HG02759 (cell line): ENCODE results near the gene DGAT2.

Experiments
- ATAC-seq: cut with Tn5 transposase; IDR thresholded peaks from one replicate; pipeline ENCODE4 v1.9.1; 2021; ENCODE audit warnings: mild to moderate bottlenecking, moderate library complexity; ENCODE audit not compliant: unreplicated experiment

DGAT2 gene

DNA sequence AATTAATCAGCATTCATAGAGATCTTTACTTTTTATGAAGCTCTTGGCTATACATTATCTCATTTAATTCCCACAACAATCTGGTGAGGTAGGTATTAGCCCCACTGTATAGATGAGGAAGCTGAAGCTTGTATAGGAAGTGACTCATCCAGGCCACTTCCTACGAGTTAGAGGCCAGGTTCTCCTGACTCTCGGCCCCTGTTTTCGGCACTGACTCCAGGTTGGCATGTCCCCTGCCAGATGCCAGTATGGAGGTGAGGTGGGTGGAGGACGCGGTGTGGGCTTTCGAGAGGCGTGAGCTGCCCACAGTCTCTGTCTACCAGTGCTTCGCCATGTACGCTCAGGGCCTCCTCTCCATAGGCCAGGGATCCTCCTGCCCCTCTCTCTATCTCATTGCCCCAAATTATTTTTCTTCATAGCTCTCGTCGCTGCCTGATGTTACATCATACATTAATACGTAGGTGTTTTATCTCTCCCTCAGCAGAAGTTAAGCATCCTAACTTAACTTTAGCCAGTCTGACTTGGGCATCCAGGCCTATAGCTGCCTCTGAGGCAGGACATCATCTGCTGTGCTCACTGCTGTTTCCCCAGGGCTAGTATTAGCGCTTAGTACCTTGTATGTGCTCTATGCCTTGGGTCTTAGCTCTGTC, 9.0 kb downstream of the DGAT2 start:
- ATAC-seq = no peak

DNA sequence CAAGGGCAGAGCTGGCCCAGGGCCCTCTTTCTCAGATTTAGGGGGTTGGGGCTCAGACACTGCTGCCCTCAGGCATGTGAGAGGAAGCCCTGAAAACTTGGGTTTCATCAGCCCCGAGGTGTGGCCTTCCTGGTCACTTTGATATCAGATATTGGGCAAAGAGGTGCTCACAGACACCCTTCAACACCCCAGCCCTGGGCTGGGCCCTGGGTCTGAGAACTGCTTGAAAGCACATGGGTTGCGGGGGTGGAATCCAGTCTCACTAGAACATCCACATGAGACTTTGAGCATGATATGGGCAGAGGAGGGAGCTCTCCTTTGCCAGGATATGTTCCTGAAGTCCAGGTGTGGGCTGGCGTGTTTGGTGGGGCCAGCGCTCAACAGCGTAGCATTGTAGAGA, 10.4 kb downstream of the DGAT2 start:
- no peak for ATAC-seq

DNA sequence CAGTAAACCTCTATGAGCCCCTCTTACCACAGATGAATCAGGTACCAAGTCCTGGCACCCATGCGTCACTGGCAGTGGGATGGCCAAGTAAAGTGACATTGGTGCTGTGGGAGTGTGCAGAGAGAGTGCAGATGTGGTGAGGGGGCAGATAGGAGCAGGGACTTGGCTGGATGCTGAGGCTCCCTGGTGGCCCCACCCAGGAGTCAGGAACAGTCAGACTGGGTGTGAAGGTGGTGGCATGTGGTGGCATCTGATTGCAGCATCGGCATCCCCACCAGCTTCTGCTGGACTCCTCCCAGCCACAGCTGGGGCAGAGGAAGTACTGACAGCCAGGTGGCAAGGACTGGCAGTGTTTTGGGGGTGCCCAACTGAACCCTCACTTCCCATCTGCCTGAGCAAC, 11.4 kb downstream of the DGAT2 start:
- ATAC-seq = no peak

- ATAC-seq = no peak
Observed at GRCh38 chr11:75780888-75781287, 12.3 kb downstream of the DGAT2 start.

- ATAC-seq = no peak
Observed at GRCh38 chr11:75781296-75781695, 12.7 kb downstream of the DGAT2 start.

GRCh38 chr11:75781831-75782230, 13.3 kb downstream of the DGAT2 start:
- ATAC-seq = no peak

DNA sequence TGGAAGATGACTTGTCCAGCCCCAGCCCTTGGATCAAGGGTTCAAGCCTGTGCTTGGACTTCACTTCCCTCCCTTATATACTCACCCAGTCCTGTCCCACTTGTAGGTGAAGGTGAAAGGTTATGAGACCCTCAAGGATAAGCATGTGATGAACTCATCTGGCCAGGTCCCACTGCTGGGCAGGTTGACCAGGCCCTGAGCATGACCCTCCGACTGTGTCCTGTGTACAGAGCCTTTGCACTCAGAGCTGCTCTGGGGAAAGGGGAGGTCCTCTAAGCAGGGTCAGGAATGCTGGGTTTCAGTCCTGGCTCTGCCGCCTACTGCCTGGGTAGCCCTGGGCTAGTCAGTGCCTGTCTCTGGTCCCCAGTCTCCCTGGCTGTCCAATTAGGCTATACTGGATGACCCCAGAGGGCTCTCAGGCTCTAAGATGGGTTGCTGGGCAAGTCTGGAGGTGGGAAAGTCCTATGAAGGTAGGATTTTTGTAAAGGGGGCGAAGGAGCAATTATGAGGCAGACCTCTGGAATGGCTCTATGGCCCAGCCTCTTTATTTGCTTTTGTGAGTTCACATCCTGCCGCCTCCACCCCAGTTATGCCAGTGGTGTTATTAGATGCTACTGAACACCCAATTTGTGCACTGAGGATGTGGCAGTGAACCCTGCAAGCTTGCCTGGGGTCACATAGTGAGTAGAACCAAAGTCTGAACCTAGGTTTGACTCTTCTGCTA, 14.1 kb downstream of the DGAT2 start:
- no peak for ATAC-seq

DNA sequence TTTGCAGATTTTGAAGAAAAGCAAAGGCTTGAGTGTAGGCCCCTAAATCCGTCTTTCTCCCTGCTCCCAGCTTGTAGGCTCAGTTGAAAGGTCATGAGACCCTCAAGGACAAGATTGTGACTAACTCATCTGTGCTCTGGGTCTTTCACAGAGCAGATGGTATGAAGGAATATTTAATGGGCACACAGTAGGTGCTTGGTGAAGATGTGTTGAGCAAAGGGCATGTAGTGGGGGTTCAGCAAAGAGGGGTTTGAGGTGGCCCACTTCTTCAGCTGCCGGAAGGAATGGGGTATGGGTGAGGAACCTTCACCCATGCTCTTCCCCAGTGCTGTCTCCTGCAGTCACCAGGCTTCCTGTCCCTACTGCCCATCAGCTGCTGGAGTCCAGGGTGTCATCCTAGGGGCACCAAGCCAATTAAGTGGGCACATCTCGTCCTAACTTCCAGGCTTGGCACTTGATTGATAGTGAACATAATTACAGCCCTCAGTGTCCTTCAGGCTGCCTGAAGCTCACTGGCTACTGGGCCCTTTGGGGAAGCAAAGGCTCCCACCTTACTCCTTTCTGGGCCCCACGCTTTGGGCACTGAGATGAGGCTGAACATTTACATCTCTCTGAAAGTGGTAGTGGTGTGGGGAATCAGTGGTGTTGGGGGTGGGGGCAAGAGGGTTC, 15.0 kb downstream of the DGAT2 start:
- no peak for ATAC-seq

GRCh38 chr11:75784085-75784478, 15.5 kb downstream of the DGAT2 start:
- no peak for ATAC-seq

DNA sequence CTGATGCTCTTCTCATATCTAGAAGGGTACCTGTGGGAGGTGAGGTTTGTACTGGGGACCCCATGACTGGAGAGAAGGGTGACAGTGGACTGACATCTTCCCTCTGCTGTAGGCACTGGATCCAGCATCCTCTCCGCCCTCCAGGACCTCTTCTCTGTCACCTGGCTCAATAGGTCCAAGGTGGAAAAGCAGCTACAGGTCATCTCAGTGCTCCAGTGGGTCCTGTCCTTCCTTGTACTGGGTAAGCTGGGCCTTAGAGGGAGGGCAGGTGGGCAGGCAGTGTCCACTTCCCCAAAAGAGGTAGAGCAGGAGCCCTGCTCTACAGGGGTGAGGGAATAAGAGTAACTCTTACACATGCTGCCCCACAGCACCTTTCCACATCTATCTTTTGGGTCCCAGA, 15.9 kb downstream of the DGAT2 start:
- no peak for ATAC-seq

- no peak for ATAC-seq
Observed at GRCh38 chr11:75785187-75785586, 16.6 kb downstream of the DGAT2 start.

GRCh38 chr11:75786101-75786736, 17.6 kb downstream of the DGAT2 start:
- ATAC-seq = peak; percentile 89

DNA sequence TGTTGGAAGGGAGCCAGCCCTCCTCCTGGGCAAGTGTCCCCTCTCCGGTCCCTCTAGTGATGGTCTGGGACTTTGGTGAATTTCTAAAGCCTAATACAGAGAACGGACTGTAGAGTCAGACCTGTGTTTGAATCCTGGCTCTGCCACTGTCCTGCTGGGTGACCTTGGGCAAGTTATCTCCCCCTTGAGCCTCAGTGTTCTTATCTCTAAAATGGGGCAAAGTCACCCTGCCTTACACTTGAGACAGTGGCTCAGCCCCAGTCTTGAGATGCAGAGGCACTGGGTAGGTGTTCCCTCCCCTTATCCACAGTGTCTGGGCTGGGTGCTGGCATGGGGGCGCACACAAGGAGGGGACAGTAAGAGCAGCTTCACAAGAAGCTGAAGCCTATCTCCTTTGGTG, 20.9 kb downstream of the DGAT2 start:
- no peak for ATAC-seq

DNA sequence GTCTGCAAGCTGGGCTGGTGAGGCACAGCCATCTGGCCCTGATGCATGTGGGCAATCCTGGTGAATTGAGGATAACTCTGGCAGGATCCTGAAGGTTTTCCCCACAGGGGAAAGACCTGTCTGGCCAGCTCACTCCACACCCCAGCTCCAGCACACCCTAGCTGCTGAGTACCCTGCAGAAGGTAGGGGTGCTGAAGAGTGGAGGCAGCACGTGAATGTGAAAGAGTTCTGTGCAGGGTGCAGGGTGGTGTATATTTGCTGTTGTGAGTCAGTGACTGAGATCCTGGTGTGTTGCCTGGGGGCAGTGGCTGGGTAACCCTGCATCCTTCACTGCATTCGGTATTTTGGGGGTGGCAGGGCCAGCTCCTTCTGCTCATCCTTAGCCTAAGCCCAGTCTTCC, 22.4 kb downstream of the DGAT2 start:
- no peak for ATAC-seq

GRCh38 chr11:75792127-75792731, 23.7 kb downstream of the DGAT2 start:
- ATAC-seq = no peak

DNA sequence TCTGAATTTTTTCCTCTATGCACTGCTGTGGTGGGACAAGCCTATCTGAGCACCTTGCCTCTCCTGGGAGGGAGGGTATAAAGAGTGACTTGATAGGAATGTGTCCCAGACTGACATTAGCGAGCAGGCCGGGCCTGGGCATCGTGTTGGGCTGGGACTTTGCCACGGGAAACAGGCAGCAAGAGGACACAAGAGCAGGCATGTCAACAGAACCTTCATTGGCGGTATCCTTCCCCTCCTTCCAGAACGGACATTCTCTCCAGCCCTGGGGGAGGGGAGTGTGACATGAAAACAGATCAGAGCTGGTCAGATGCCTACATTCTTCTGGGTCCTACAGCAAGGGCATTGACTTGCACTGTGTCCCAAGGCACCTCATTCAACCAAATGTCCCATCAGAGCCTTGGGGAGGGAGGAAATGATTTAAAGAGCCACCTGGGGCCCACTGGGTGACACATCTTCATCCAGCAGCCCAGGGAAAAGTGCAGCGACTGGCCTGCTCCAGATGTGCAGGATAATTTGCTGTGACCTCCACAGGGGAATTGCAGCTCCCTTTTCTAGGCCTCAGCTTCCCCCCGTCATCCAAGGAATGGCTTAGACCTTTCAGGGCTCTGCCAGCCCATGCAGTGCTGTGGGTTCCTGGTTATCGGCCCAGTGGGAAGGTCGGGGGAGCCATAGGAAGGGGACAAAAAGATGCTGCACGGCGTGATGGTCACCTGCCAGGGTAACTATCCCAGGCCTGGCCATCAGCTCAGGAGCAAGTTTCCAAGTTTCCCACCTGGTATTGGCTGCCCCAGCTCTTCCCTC, 24.6 kb downstream of the DGAT2 start:
- no peak for ATAC-seq

DNA sequence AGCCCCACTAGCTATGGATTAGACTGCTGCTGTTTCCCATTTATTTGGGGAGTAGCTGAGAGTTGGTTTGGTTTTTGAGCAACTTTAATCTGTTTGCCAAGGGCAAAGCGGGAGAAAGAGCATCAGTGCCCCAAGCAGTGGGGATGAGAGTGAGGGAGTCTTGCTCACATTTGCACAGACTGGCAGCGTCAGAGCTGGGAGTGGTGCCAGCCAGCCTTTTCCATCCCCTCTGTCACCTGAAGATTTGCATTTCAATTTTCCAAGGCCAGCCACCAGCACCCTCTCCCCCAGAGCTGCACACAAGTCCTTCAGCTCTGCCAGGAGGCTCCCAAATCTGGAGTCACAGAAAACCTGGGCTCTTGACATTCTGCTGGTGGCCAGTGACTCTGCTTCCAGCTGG, 25.4 kb downstream of the DGAT2 start:
- no peak for ATAC-seq

- ATAC-seq = no peak
Observed at GRCh38 chr11:75795276-75796090, 26.9 kb downstream of the DGAT2 start.

- ATAC-seq = no peak
Observed at GRCh38 chr11:75796091-75796435, 27.5 kb downstream of the DGAT2 start.

GRCh38 chr11:75797116-75797515, 28.5 kb downstream of the DGAT2 start:
- ATAC-seq = no peak
